Activated naive CD4-positive, alpha-beta T cell treated with Interleukin-2 at 50 U/mL for 16 hours (primary cell): Measurements from ENCODE around the gene TNNI3K.

Experiments used
- DNase-seq: peaks from one replicate; pipeline ENCODE4 v3.0.0-alpha.2; 2020

The TNNI3K gene

GRCh38 chr1:74396462-74396861, 161.3 kb downstream of the TNNI3K start:
- no peak for DNase-seq

GRCh38 chr1:74396933-74397332, 161.7 kb downstream of the TNNI3K start:
- DNase-seq = no peak

- no peak for DNase-seq
Measured at GRCh38 chr1:74399249-74399648, 164.1 kb downstream of the TNNI3K start.

- no peak for DNase-seq
Measured at GRCh38 chr1:74402873-74403272, 167.7 kb downstream of the TNNI3K start.

- DNase-seq = no peak
Measured at GRCh38 chr1:74403606-74404005, 168.4 kb downstream of the TNNI3K start.

- DNase-seq = no peak
Measured at GRCh38 chr1:74406759-74407158, 171.6 kb downstream of the TNNI3K start.

GRCh38 chr1:74407902-74408301, 172.7 kb downstream of the TNNI3K start:
- DNase-seq = no peak

GRCh38 chr1:74412244-74412643, 177.1 kb downstream of the TNNI3K start:
- DNase-seq = no peak

GRCh38 chr1:74415935-74416334, 180.7 kb downstream of the TNNI3K start:
- DNase-seq = no peak

GRCh38 chr1:74419611-74420010, 184.4 kb downstream of the TNNI3K start:
- DNase-seq = no peak

- DNase-seq = no peak
Measured at GRCh38 chr1:74420467-74420866, 185.3 kb downstream of the TNNI3K start.

- DNase-seq = no peak
Measured at GRCh38 chr1:74422421-74423292, 187.5 kb downstream of the TNNI3K start.

GRCh38 chr1:74423471-74423870, 188.3 kb downstream of the TNNI3K start:
- no peak for DNase-seq

- DNase-seq = no peak
Measured at GRCh38 chr1:74425676-74426075, 190.5 kb downstream of the TNNI3K start.

GRCh38 chr1:74426208-74426937, 191.2 kb downstream of the TNNI3K start:
- no peak for DNase-seq

- no peak for DNase-seq
Measured at GRCh38 chr1:74427681-74428080, 192.5 kb downstream of the TNNI3K start.

GRCh38 chr1:74429580-74429979, 194.4 kb downstream of the TNNI3K start:
- no peak for DNase-seq

- no peak for DNase-seq
Measured at GRCh38 chr1:74430342-74430934, 195.3 kb downstream of the TNNI3K start.

GRCh38 chr1:74431531-74431930, 196.3 kb downstream of the TNNI3K start:
- DNase-seq = no peak

- DNase-seq = no peak
Measured at GRCh38 chr1:74432325-74432724, 197.1 kb downstream of the TNNI3K start.

- no peak for DNase-seq
Measured at GRCh38 chr1:74434321-74434720, 199.1 kb downstream of the TNNI3K start.

GRCh38 chr1:74436078-74436477, 200.9 kb downstream of the TNNI3K start:
- no peak for DNase-seq

- DNase-seq = no peak
Measured at GRCh38 chr1:74437035-74437434, 201.8 kb downstream of the TNNI3K start.

- no peak for DNase-seq
Measured at GRCh38 chr1:74452035-74452434, 216.8 kb downstream of the TNNI3K start.
